Neural crest cell (in vitro differentiated cells): ENCODE data around the gene DAP. TPM values are rescaled to one million over a fixed set of nuclear protein-coding genes. Genes with fewer than 3 reads are reported as not detected.

Source experiments
- DNase-seq: peaks from one replicate; pipeline ENCODE4 v3.0.0; 2021; ENCODE audit warnings: low read depth, mixed read lengths, low spot score
- H3K27ac Mint-ChIP-seq: one replicate; pipeline ENCODE4 v1.8.0; 2021; ENCODE audit warnings: mild to moderate bottlenecking, mixed read lengths; ENCODE audit not compliant: unreplicated experiment
- H3K27me3 Mint-ChIP-seq: 2 replicates; pipeline ENCODE4 v1.8.0; 2021; ENCODE audit warnings: low read depth, mild to moderate bottlenecking, mixed read lengths
- H3K36me3 Mint-ChIP-seq: 2 replicates; pipeline ENCODE4 v1.8.0; 2021; ENCODE audit warnings: low read depth, mild to moderate bottlenecking, mixed read lengths
- H3K4me1 Mint-ChIP-seq: 2 replicates; pipeline ENCODE4 v1.8.0; 2021; ENCODE audit warnings: mixed read lengths
- H3K4me3 Mint-ChIP-seq: one replicate; pipeline ENCODE4 v1.8.0; 2021; ENCODE audit warnings: mild to moderate bottlenecking, mixed read lengths
- H3K9me3 Mint-ChIP-seq: 2 replicates; pipeline ENCODE4 v1.8.0; 2021; ENCODE audit warnings: mixed read lengths
- total RNA-seq: library from RNA; stranded (reverse); gene quantifications from 2 replicates; pipeline ENCODE4 v1.2.1, GENCODE V29; 2021
- TF ChIP-seq, protein P1 (sequence below): fragments of 200-600 bp; sonication (generic); conservative IDR thresholded peaks from 2 replicates; pipeline ENCODE4 v1.5.0; 2021; ENCODE audit warnings: antibody characterized with exemption, mild to moderate bottlenecking

DAP gene
- total RNA-seq, 1 donor from 2014 or later, result 107 TPM

GRCh38 chr5:10743951-10744350, 17.1 kb downstream of the DAP start:
- Mint-ChIP-seq H3K27me3 (no peaks in the 10 kb centered on the region), H3K36me3 (peaks cover 53% of the 10 kb centered on the region)

GRCh38 chr5:10743526-10743925, 17.5 kb downstream of the DAP start:
- H3K4me3 Mint-ChIP-seq, result no peak overlapping the region
- no peaks in the 10 kb centered on the region for H3K4me1 Mint-ChIP-seq
- no peaks in the 10 kb centered on the region for H3K27me3 Mint-ChIP-seq
- TF ChIP-seq, protein P1, sequence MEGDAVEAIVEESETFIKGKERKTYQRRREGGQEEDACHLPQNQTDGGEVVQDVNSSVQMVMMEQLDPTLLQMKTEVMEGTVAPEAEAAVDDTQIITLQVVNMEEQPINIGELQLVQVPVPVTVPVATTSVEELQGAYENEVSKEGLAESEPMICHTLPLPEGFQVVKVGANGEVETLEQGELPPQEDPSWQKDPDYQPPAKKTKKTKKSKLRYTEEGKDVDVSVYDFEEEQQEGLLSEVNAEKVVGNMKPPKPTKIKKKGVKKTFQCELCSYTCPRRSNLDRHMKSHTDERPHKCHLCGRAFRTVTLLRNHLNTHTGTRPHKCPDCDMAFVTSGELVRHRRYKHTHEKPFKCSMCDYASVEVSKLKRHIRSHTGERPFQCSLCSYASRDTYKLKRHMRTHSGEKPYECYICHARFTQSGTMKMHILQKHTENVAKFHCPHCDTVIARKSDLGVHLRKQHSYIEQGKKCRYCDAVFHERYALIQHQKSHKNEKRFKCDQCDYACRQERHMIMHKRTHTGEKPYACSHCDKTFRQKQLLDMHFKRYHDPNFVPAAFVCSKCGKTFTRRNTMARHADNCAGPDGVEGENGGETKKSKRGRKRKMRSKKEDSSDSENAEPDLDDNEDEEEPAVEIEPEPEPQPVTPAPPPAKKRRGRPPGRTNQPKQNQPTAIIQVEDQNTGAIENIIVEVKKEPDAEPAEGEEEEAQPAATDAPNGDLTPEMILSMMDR, result no peak
- H3K27ac Mint-ChIP-seq, result no peak overlapping the region
- peaks cover 55% of the 10 kb centered on the region for H3K36me3 Mint-ChIP-seq
- peaks cover 19% of the 10 kb centered on the region for H3K9me3 Mint-ChIP-seq
- DNase-seq, result no peak

More at GRCh38 chr5:10743951-10744350, 17.1 kb downstream of the DAP start:
- Mint-ChIP-seq H3K4me3 (no peak overlapping the region), H3K4me1 (no peaks in the 10 kb centered on the region), H3K9me3 (peaks cover 19% of the 10 kb centered on the region), H3K27ac (no peak overlapping the region)
- DNase-seq, result no peak
- TF ChIP-seq, protein P1, result no peak

DNA sequence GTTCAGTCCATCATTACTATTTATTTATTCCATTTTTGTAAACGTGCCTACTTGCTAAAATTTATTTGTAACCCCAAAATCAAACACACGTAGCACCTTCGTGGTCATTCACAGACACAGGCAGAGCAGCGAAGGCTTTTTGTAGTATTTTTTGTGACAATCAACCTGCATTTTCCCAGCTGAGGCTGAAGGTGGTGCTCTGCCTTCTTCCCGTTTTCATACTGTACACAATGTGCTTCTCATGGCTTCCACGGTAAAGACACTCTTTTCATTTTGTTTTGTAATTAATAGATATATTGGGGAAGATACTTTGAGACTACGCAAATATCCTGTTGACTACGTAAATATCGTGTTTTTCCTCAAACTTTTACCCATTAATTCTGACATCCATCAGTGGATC, 19.4 kb downstream of the DAP start:
- Mint-ChIP-seq H3K4me3 (no peak overlapping the region), H3K9me3 (peaks cover 19% of the 10 kb centered on the region), H3K27ac (no peak overlapping the region), H3K27me3 (no peaks in the 10 kb centered on the region), H3K4me1 (no peaks in the 10 kb centered on the region), H3K36me3 (peaks cover 62% of the 10 kb centered on the region)
- DNase-seq, result no peak
- TF ChIP-seq, protein P1, result no peak

- Mint-ChIP-seq H3K4me3 (no peak overlapping the region), H3K4me1 (no peaks in the 10 kb centered on the region), H3K9me3 (peaks cover 19% of the 10 kb centered on the region), H3K27me3 (no peaks in the 10 kb centered on the region), H3K36me3 (peaks cover 62% of the 10 kb centered on the region), H3K27ac (no peak overlapping the region)
- TF ChIP-seq, protein P1, result no peak
- DNase-seq, result no peak
These were observed 20.6 kb downstream of the DAP start for GRCh38 chr5:10740384-10740783.

DNA sequence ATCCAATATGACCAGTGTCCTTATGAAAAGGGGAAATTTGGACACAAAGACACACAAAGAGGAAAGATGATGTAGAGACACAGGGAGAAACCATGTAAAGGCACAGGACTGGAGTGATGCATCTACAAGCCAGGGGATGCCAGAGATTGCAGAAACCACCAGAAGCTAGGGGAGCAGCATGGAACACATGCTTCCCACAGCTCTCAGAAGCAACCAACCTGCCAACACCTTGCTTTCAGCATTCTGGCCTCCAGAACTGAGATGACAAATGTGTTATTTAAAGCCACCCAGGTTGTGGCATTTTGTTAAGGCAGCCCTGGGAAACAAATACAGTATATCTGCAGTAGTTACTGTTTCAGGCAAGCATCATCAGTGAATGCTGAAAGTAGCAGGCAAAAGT, 23.2 kb downstream of the DAP start:
- H3K4me3 Mint-ChIP-seq, result no peak overlapping the region
- no peak for DNase-seq
- H3K9me3 Mint-ChIP-seq, result peaks cover 18% of the 10 kb centered on the region
- peaks cover 49% of the 10 kb centered on the region for H3K36me3 Mint-ChIP-seq
- H3K27me3 Mint-ChIP-seq, result no peaks in the 10 kb centered on the region
- TF ChIP-seq, protein P1, result no peak
- H3K27ac Mint-ChIP-seq, result no peak overlapping the region
- H3K4me1 Mint-ChIP-seq, result no peaks in the 10 kb centered on the region

- Mint-ChIP-seq H3K9me3 (peaks cover 12% of the 10 kb centered on the region), H3K27me3 (no peaks in the 10 kb centered on the region), H3K4me3 (no peak overlapping the region), H3K27ac (no peak overlapping the region), H3K36me3 (peaks cover 44% of the 10 kb centered on the region), H3K4me1 (no peaks in the 10 kb centered on the region)
- DNase-seq, result no peak
- TF ChIP-seq, protein P1, result no peak
These were observed 24.2 kb downstream of the DAP start for GRCh38 chr5:10736808-10737207.
